ENCODE measurements around the gene PLEKHA7.

The PLEKHA7 gene

DNA sequence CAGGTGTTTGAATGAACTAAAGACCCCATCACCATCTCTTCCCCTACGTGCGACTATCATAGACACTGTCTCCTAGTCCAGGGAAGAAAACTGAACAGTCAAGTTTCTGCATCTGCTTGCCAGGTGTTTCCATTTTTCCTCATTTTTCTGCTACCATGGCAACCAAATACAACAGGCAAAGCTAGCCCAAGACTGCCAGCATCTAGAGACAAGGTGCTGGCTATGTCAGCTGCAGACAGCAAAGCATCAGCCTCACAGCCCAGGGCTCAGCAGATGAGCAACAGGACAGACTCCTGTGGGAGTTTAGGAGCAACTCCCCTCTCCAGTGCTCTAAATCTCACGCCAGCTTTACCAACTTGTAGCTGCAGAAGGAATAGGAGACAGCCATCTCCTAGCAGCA lies 151.5 kb downstream of the PLEKHA7 start:
- Histone ChIP-seq H4K20me1 (ENCODE audit: control insufficient read depth, insufficient read depth, low read depth, low read length) (no peaks in the 10 kb centered on the region), H3K9me2 (replicated peaks; ENCODE audit: control insufficient read depth, low read length) (no peaks in the 10 kb centered on the region), H3K27me3 (ENCODE audit: control insufficient read depth, low read length) (no peaks in the 10 kb centered on the region), H3K36me3 (ENCODE audit: control insufficient read depth, low read length) (no peaks in the 10 kb centered on the region), H3K79me2 (ENCODE audit: control insufficient read depth, low read length) (no peaks in the 10 kb centered on the region), H3K4me2 (ENCODE audit: low read length) (no peak overlapping the region), H3K4me3 (ENCODE audit: low read length) (no peak overlapping the region), H3K27ac (ENCODE audit: low read depth, low read length) (no peak overlapping the region), H3F3A (ENCODE audit: control insufficient read depth, insufficient read depth) (no peaks in the 10 kb centered on the region), H3K4me1 (ENCODE audit: control insufficient read depth, low read length) (no peaks in the 10 kb centered on the region), H3K9me3 (ENCODE audit: control insufficient read depth, insufficient read depth, low read length) (no peaks in the 10 kb centered on the region)
- TF ChIP-seq EZH2phosphoT487 (IDR thresholded peaks at IDR 0.05; ENCODE audit: borderline replicate concordance, low read length) = no peak
- TF ChIP-seq, protein P1, sequence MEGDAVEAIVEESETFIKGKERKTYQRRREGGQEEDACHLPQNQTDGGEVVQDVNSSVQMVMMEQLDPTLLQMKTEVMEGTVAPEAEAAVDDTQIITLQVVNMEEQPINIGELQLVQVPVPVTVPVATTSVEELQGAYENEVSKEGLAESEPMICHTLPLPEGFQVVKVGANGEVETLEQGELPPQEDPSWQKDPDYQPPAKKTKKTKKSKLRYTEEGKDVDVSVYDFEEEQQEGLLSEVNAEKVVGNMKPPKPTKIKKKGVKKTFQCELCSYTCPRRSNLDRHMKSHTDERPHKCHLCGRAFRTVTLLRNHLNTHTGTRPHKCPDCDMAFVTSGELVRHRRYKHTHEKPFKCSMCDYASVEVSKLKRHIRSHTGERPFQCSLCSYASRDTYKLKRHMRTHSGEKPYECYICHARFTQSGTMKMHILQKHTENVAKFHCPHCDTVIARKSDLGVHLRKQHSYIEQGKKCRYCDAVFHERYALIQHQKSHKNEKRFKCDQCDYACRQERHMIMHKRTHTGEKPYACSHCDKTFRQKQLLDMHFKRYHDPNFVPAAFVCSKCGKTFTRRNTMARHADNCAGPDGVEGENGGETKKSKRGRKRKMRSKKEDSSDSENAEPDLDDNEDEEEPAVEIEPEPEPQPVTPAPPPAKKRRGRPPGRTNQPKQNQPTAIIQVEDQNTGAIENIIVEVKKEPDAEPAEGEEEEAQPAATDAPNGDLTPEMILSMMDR (IDR thresholded peaks at IDR 0.05; ENCODE audit: low read depth, low read length, poor library complexity, severe bottlenecking) = no peak

DNA sequence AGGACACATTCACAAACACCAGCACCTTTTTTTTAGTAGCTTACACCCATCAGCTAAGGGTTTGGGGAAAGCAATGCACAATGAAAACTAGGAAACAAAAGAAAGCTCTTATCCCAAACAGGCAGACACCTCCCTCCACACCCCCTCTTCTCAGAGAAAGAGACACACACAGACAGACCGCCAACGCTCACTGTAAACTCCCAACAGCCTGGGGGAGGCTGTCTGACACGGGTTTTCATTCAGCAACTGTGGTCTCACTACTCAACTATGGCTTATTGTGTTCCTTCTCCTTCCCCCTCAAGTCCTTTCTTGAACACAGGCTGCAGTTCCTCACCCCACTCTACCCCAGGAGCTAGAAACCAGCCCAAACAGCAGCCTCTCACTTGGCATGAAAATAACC lies 152.4 kb downstream of the PLEKHA7 start:
- TF ChIP-seq EZH2phosphoT487 (IDR thresholded peaks at IDR 0.05; ENCODE audit: borderline replicate concordance, low read length) = no peak
- TF ChIP-seq, protein P1 (IDR thresholded peaks at IDR 0.05; ENCODE audit: low read depth, low read length, poor library complexity, severe bottlenecking) = no peak
- H3K27ac ChIP-seq (ENCODE audit: low read depth, low read length) = no peak overlapping the region
- no peaks in the 10 kb centered on the region for H3K9me2 ChIP-seq (replicated peaks; ENCODE audit: control insufficient read depth, low read length)
- H3F3A ChIP-seq (ENCODE audit: control insufficient read depth, insufficient read depth) = no peaks in the 10 kb centered on the region
- no peaks in the 10 kb centered on the region for H3K36me3 ChIP-seq (ENCODE audit: control insufficient read depth, low read length)
- H3K4me3 ChIP-seq (ENCODE audit: low read length) = no peak overlapping the region
- no peaks in the 10 kb centered on the region for H3K79me2 ChIP-seq (ENCODE audit: control insufficient read depth, low read length)
- H4K20me1 ChIP-seq (ENCODE audit: control insufficient read depth, insufficient read depth, low read depth, low read length) = no peaks in the 10 kb centered on the region
- H3K9me3 ChIP-seq (ENCODE audit: control insufficient read depth, insufficient read depth, low read length) = no peaks in the 10 kb centered on the region
- H3K27me3 ChIP-seq (ENCODE audit: control insufficient read depth, low read length) = no peaks in the 10 kb centered on the region
- H3K4me1 ChIP-seq (ENCODE audit: control insufficient read depth, low read length) = no peaks in the 10 kb centered on the region
- H3K4me2 ChIP-seq (ENCODE audit: low read length) = no peak overlapping the region

DNA sequence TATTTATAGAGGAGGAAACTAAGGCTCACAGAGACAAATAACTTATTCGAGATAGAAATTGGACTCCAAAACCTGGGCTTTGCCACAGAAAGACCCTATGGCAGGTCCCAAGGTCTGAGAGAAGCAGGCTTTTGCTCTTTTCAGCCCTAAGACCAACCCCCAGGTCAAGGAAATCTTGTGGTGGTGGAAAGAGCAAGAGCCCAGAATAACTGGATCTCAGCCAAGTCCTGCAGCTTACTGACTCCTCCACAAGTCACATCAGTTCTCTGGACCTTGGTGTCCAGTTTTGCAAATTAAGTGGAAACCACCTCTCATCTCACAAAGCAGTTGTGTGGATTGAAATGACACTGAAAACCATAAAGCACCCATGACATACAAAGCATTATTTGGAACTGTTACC lies 153.6 kb downstream of the PLEKHA7 start:
- H3K4me3 ChIP-seq (ENCODE audit: low read length) = no peak overlapping the region
- H4K20me1 ChIP-seq (ENCODE audit: control insufficient read depth, insufficient read depth, low read depth, low read length) = no peaks in the 10 kb centered on the region
- H3K9me3 ChIP-seq (ENCODE audit: control insufficient read depth, insufficient read depth, low read length) = no peaks in the 10 kb centered on the region
- H3K4me2 ChIP-seq (ENCODE audit: low read length) = no peak overlapping the region
- H3K36me3 ChIP-seq (ENCODE audit: control insufficient read depth, low read length) = no peaks in the 10 kb centered on the region
- no peaks in the 10 kb centered on the region for H3K27me3 ChIP-seq (ENCODE audit: control insufficient read depth, low read length)
- TF ChIP-seq, protein P1 (IDR thresholded peaks at IDR 0.05; ENCODE audit: low read depth, low read length, poor library complexity, severe bottlenecking) = no peak
- no peak for TF ChIP-seq EZH2phosphoT487 (IDR thresholded peaks at IDR 0.05; ENCODE audit: borderline replicate concordance, low read length)
- no peaks in the 10 kb centered on the region for H3K9me2 ChIP-seq (replicated peaks; ENCODE audit: control insufficient read depth, low read length)
- no peaks in the 10 kb centered on the region for H3K4me1 ChIP-seq (ENCODE audit: control insufficient read depth, low read length)
- no peak overlapping the region for H3K27ac ChIP-seq (ENCODE audit: low read depth, low read length)
- no peaks in the 10 kb centered on the region for H3F3A ChIP-seq (ENCODE audit: control insufficient read depth, insufficient read depth)
- H3K79me2 ChIP-seq (ENCODE audit: control insufficient read depth, low read length) = no peaks in the 10 kb centered on the region

DNA sequence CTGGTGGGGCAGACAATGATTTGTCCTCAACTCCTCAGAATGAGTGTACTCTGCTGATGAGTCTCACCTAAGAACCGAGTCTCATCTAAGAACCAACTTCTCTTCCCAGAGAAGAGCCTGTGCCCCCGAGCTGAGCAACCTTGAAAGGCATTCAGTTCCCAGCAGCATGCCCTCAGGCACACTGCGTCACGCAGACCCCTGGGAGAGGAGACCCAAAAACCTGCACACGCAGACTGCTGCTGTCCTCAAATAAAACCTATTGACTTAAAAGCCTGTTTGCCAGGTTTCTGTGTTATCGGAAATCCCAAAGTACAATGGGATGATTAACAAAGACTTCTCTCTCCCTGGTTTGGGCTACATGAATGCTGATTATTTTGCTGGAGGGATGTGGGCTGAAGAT lies 154.6 kb downstream of the PLEKHA7 start:
- Histone ChIP-seq H3K27ac (ENCODE audit: low read depth, low read length) (no peak overlapping the region), H3K9me3 (ENCODE audit: control insufficient read depth, insufficient read depth, low read length) (no peaks in the 10 kb centered on the region), H4K20me1 (ENCODE audit: control insufficient read depth, insufficient read depth, low read depth, low read length) (no peaks in the 10 kb centered on the region), H3K4me1 (ENCODE audit: control insufficient read depth, low read length) (no peaks in the 10 kb centered on the region), H3K27me3 (ENCODE audit: control insufficient read depth, low read length) (no peaks in the 10 kb centered on the region), H3K9me2 (replicated peaks; ENCODE audit: control insufficient read depth, low read length) (no peaks in the 10 kb centered on the region), H3K4me3 (ENCODE audit: low read length) (no peak overlapping the region), H3K79me2 (ENCODE audit: control insufficient read depth, low read length) (no peaks in the 10 kb centered on the region), H3F3A (ENCODE audit: control insufficient read depth, insufficient read depth) (no peaks in the 10 kb centered on the region), H3K36me3 (ENCODE audit: control insufficient read depth, low read length) (no peaks in the 10 kb centered on the region), H3K4me2 (ENCODE audit: low read length) (no peak overlapping the region)
- TF ChIP-seq, protein P1 (IDR thresholded peaks at IDR 0.05; ENCODE audit: low read depth, low read length, poor library complexity, severe bottlenecking) = no peak
- TF ChIP-seq EZH2phosphoT487 (IDR thresholded peaks at IDR 0.05; ENCODE audit: borderline replicate concordance, low read length) = no peak

All from DOHH2 (cell line).